Measurements from ENCODE around the gene FBXL22. TPM values are rescaled to one million over a fixed set of nuclear protein-coding genes. Genes with fewer than 3 reads are reported as not detected.

FBXL22 gene
- polyA plus RNA-seq, 1 donor from 2014 or later, result 0.73 TPM

- H3K36me3 Mint-ChIP-seq, result no peaks in the 10 kb centered on the region
- no peaks in the 10 kb centered on the region for H3K9me3 Mint-ChIP-seq
- H3K27ac Mint-ChIP-seq, result peak overlapping the region; percentile 95 to 96 (median 96)
- peaks cover 41 to 52% (median 50%) of the 10 kb centered on the region in 3 donors for H3K4me1 Mint-ChIP-seq
- H3K27me3 Mint-ChIP-seq, result no peaks in the 10 kb centered on the region
- peak overlapping the region; percentile 86 to 100 (median 96) for H3K4me3 Mint-ChIP-seq
Observed at GRCh38 chr15:63600001-63600615, 2.9 kb downstream of the FBXL22 start.

GRCh38 chr15:63600616-63601025 is 3.4 kb downstream of the FBXL22 start:
- H3K27ac Mint-ChIP-seq, result peak overlapping the region; percentile 95 to 96 (median 96)
- peaks cover 40 to 49% (median 48%) of the 10 kb centered on the region in 3 donors for H3K4me1 Mint-ChIP-seq
- no peaks in the 10 kb centered on the region for H3K27me3 Mint-ChIP-seq
- no peaks in the 10 kb centered on the region for H3K36me3 Mint-ChIP-seq
- no peaks in the 10 kb centered on the region for H3K9me3 Mint-ChIP-seq
- H3K4me3 Mint-ChIP-seq, result peak overlapping the region; percentile 95 to 100 (median 98)

DNA sequence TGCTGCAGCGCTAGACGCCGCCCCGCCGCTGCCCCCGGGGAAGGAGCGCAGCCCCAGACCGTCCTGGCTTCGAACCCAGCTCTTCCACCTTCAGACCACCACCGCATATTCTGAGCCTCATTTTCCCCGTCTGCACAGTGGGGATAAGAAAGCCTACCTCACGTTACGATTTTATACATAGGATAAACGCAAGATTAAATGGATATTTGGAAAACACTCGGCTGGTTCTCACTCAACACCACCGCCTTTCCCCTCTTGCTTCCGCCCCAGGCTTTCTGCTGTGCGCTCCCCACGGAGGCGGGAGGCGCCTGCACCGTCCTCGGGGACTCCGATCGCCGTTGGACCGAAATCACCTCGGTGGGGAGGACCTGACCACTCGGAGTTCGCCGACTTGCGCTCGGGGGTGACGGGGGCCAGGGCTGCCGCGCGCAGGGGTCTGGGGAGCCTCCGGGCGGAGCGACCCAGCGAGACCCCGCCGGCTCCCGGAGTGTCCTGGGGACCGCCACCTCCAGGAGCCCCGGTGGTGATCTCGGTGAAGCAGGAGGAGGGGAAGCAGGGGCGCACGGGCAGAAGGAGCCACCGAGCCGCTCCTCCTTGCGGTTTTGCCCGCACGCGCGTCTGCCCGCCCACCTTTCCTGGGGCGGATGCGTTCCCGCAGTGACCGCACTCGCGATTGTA is 4.0 kb downstream of the FBXL22 start:
- Mint-ChIP-seq H3K36me3 (no peaks in the 10 kb centered on the region), H3K4me3 (peak overlapping the region; percentile 95 to 100 (median 98)), H3K27me3 (no peaks in the 10 kb centered on the region), H3K27ac (peak overlapping the region; percentile 95 to 96 (median 96)), H3K4me1 (peaks cover 40 to 49% (median 48%) of the 10 kb centered on the region in 3 donors), H3K9me3 (no peaks in the 10 kb centered on the region)

DNA sequence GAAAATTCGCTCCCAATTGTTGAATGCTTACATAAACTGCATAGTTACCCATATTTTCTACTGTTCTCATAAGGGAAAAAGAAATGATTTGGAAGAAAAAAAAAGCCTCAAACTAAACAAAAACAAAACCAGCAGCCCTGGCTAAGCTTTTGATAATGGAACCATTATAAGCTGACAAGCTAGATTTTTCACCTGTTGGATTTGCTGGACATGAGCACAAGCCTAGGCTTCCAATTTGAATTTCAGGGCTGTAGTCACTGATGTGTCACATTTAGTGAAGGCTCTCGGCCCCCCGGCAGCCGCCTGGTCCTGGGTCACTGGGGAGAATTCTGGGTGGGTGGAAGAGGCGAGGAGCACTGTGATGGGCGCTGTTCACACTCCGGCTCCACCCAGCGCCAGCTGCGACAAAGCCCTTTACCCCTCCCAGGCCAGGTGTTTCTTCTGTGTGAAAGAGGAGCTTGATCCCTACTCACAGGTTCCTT is 4.6 kb downstream of the FBXL22 start:
- Mint-ChIP-seq H3K27me3 (no peaks in the 10 kb centered on the region), H3K4me3 (peak overlapping the region; percentile 95 to 100 (median 98)), H3K4me1 (peaks cover 38 to 46% (median 46%) of the 10 kb centered on the region in 3 donors), H3K9me3 (no peaks in the 10 kb centered on the region), H3K36me3 (no peaks in the 10 kb centered on the region), H3K27ac (peak overlapping the region; percentile 95 to 96 (median 96))

GRCh38 chr15:63602595-63602994 is 5.4 kb downstream of the FBXL22 start:
- Mint-ChIP-seq H3K9me3 (no peaks in the 10 kb centered on the region), H3K4me1 (peaks cover 37 to 41% (median 40%) of the 10 kb centered on the region in 3 donors), H3K27me3 (no peaks in the 10 kb centered on the region), H3K4me3 (peak overlapping the region; percentile 59 to 100 (median 86)), H3K36me3 (no peaks in the 10 kb centered on the region), H3K27ac (peak overlapping the region; percentile 31 to 96 (median 85))

GRCh38 chr15:63603516-63603915 is 6.3 kb downstream of the FBXL22 start:
- Mint-ChIP-seq H3K36me3 (peaks cover 5% of the 10 kb centered on the region), H3K9me3 (no peaks in the 10 kb centered on the region), H3K4me1 (peaks cover 37 to 43% (median 41%) of the 10 kb centered on the region in 3 donors), H3K4me3 (peak overlapping the region in 2 of 4 donors; percentile 55 to 100), H3K27me3 (no peaks in the 10 kb centered on the region), H3K27ac (peak overlapping the region in 1 of 3 donors; percentile 96)

GRCh38 chr15:63604281-63604680 is 7.1 kb downstream of the FBXL22 start:
- H3K36me3 Mint-ChIP-seq, result peaks cover 5% of the 10 kb centered on the region
- H3K4me3 Mint-ChIP-seq, result peak overlapping the region in 2 of 4 donors; percentile 49 to 51
- peaks cover 33 to 38% (median 36%) of the 10 kb centered on the region in 3 donors for H3K4me1 Mint-ChIP-seq
- peak overlapping the region in 1 of 3 donors; percentile 39 for H3K27ac Mint-ChIP-seq
- no peaks in the 10 kb centered on the region for H3K27me3 Mint-ChIP-seq
- H3K9me3 Mint-ChIP-seq, result no peaks in the 10 kb centered on the region

DNA sequence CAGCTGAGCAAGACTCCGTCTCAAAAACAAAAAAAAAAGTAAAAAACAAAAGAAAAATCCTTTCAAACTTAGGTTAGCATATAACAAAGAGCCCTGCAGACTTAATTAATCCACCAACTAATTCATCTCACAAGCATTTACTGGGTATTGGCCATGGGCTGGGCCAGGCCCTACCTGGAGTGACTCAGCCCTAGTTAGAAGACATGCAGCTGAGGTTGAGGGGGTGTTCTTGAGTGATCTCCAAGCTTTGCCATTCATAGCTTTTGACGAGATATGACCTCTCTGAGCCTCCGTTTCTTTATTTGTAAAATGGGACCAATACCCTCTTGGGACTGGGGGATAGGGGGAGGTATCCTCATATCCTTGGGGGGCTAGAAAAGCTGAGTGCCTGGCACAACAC is 7.8 kb downstream of the FBXL22 start:
- peaks cover 31 to 37% (median 32%) of the 10 kb centered on the region in 3 donors for H3K4me1 Mint-ChIP-seq
- H3K27me3 Mint-ChIP-seq, result no peaks in the 10 kb centered on the region
- H3K4me3 Mint-ChIP-seq, result peak overlapping the region in 2 of 4 donors; percentile 37 to 45

DNA sequence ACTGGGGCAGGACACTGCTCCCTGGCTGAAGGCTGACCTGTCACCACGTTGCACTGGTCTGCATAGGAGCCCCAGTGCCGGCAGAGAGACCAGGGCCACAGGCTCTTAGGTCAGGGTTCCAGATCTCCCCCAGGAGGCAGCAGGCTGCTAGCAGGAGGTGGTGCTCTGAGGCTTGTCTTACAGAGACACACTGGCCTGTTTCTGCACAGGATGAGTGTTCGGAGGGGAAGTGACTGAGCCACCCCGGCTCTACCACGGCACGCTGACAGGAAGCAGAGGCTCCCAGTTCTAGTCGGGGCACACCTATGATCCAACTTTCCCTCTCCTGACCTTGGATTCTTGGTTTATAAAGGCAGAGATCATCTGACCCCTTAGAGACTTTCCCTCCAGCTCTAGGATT is 8.6 kb downstream of the FBXL22 start:
- Mint-ChIP-seq H3K4me1 (peaks cover 39 to 44% (median 39%) of the 10 kb centered on the region in 3 donors), H3K27me3 (no peaks in the 10 kb centered on the region), H3K27ac (peak overlapping the region; percentile 68 to 87 (median 82)), H3K4me3 (peak overlapping the region in 3 of 4 donors; percentile 27 to 84 (median 41)), H3K36me3 (peaks cover 5% of the 10 kb centered on the region), H3K9me3 (no peaks in the 10 kb centered on the region)

More for the DNA sequence above, 7.8 kb downstream of the FBXL22 start:
- no peaks in the 10 kb centered on the region for H3K9me3 Mint-ChIP-seq
- peaks cover 5% of the 10 kb centered on the region for H3K36me3 Mint-ChIP-seq
- peak overlapping the region in 1 of 3 donors; percentile 16 for H3K27ac Mint-ChIP-seq

GRCh38 chr15:63606308-63606707 is 9.1 kb downstream of the FBXL22 start:
- Mint-ChIP-seq H3K27me3 (no peaks in the 10 kb centered on the region), H3K4me1 (peaks cover 40 to 46% (median 41%) of the 10 kb centered on the region in 3 donors)

GRCh38 chr15:63608989-63609388 is 11.8 kb downstream of the FBXL22 start:
- peaks cover 7% of the 10 kb centered on the region for H3K36me3 Mint-ChIP-seq
- H3K4me3 Mint-ChIP-seq, result no peak overlapping the region

More at GRCh38 chr15:63606308-63606707, 9.1 kb downstream of the FBXL22 start:
- peaks cover 5% of the 10 kb centered on the region for H3K36me3 Mint-ChIP-seq
- peak overlapping the region; percentile 68 to 87 (median 82) for H3K27ac Mint-ChIP-seq
- H3K4me3 Mint-ChIP-seq, result peak overlapping the region in 3 of 4 donors; percentile 27 to 84 (median 41)
- no peaks in the 10 kb centered on the region for H3K9me3 Mint-ChIP-seq

DNA sequence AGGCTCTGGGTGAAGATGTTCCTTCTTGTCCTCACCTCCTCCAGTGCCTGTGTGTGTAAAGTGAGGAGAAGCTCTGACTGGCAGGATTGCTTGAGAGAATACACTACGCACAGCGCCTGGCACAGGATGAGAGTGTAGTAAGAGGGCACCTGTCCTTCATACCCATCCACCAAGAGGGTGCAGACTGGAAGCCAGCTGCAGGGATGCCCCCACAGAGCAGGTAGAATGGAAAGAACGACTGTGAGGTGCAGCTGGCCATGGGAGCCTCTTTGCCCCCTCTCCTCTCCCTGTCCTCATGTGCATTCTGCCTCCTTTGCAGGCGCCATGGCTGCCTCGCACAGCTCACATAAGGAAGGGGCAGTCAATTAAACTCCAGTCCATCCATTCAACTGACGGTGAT is 12.3 kb downstream of the FBXL22 start:
- H3K4me1 Mint-ChIP-seq, result peaks cover 25 to 26% (median 26%) of the 10 kb centered on the region in 3 donors
- no peaks in the 10 kb centered on the region for H3K9me3 Mint-ChIP-seq
- no peak overlapping the region for H3K4me3 Mint-ChIP-seq
- peaks cover 7% of the 10 kb centered on the region for H3K36me3 Mint-ChIP-seq
- peak overlapping the region in 1 of 3 donors; percentile 50 for H3K27ac Mint-ChIP-seq
- no peaks in the 10 kb centered on the region for H3K27me3 Mint-ChIP-seq

More at GRCh38 chr15:63608989-63609388, 11.8 kb downstream of the FBXL22 start:
- H3K27ac Mint-ChIP-seq, result peak overlapping the region in 1 of 3 donors; percentile 50
- peaks cover 25 to 26% (median 26%) of the 10 kb centered on the region in 3 donors for H3K4me1 Mint-ChIP-seq
- H3K27me3 Mint-ChIP-seq, result no peaks in the 10 kb centered on the region
- no peaks in the 10 kb centered on the region for H3K9me3 Mint-ChIP-seq

- peak overlapping the region in 2 of 4 donors; percentile 1 to 75 for H3K4me3 Mint-ChIP-seq
- H3K27me3 Mint-ChIP-seq, result no peaks in the 10 kb centered on the region
- peaks cover 22 to 26% (median 22%) of the 10 kb centered on the region in 3 donors for H3K4me1 Mint-ChIP-seq
- no peaks in the 10 kb centered on the region for H3K9me3 Mint-ChIP-seq
- peak overlapping the region; percentile 28 to 97 (median 94) for H3K27ac Mint-ChIP-seq
- H3K36me3 Mint-ChIP-seq, result peaks cover 13% of the 10 kb centered on the region
Observed at GRCh38 chr15:63610209-63610841, 13.1 kb downstream of the FBXL22 start.

- Mint-ChIP-seq H3K4me3 (no peak overlapping the region), H3K27ac (peak overlapping the region; percentile 28 to 97 (median 94)), H3K27me3 (no peaks in the 10 kb centered on the region), H3K36me3 (peaks cover 13% of the 10 kb centered on the region), H3K9me3 (no peaks in the 10 kb centered on the region), H3K4me1 (peaks cover 14 to 19% (median 14%) of the 10 kb centered on the region in 3 donors)
Observed at GRCh38 chr15:63611177-63611576, 14.0 kb downstream of the FBXL22 start.
